Skin of body (tissue), 2 donors: ENCODE results near the gene SNX3. TPM values are rescaled to one million over a fixed set of nuclear protein-coding genes. Genes with fewer than 3 reads are reported as not detected.

Experiments used
- DNase-seq: peaks from one replicate; lab custom pipeline; 2025; lab: John Stamatoyannopoulos, UW
- total RNA-seq: library from RNA; depleted of rRNA; stranded (reverse); fragments of >200 nt; gene quantifications from one replicate; pipeline ENCODE4 v1.2.3, GENCODE V29; 2014

Gene SNX3
- total RNA-seq, 1 donor from 2014 or later = 166 TPM

DNA sequence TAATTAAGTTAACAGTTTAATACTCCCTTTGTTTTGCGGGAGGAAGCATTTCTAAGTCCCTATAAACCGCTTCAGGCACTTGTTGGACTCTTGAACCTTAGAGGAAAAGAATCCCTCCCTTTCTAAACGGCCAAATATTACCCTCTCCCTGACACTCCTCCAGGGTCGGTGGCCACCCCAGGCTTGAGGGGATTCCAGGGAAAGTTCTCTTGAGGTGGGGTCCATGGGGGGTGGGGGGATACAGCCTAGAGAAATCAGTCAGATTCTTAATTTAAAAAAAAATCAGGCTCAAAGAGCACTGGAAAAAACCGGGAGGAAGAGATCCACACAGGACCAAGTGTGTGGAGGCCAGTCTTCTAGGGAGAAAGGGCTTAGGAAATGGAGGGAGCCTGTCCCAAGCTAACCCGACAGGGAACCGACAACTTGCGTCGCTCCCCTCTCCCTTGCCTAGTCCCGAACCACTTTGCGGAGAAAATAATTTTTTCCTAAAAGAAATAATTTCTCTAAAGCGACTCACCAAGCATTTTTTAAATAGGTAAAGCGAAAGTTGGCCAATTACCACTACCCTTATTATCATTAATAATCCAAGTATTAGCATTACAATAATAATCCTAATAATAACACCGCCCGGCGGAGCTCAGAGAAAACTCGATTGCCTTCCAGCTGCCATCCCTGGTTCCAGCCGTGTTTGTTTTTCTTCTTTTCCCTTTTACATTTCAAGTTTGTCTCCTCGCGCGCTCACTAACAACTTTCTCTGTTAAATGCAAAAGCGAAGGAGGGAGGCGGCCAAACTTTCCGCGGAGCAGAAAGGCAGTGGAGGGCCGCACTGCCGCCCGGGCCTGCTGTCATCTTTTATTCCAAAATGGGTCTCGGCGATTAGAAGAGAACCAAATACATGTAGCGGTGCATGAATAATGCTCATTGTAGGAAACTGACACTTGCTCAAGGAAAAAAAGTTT, 90.2 kb downstream of the SNX3 start:
- DNase-seq = no peak

DNA sequence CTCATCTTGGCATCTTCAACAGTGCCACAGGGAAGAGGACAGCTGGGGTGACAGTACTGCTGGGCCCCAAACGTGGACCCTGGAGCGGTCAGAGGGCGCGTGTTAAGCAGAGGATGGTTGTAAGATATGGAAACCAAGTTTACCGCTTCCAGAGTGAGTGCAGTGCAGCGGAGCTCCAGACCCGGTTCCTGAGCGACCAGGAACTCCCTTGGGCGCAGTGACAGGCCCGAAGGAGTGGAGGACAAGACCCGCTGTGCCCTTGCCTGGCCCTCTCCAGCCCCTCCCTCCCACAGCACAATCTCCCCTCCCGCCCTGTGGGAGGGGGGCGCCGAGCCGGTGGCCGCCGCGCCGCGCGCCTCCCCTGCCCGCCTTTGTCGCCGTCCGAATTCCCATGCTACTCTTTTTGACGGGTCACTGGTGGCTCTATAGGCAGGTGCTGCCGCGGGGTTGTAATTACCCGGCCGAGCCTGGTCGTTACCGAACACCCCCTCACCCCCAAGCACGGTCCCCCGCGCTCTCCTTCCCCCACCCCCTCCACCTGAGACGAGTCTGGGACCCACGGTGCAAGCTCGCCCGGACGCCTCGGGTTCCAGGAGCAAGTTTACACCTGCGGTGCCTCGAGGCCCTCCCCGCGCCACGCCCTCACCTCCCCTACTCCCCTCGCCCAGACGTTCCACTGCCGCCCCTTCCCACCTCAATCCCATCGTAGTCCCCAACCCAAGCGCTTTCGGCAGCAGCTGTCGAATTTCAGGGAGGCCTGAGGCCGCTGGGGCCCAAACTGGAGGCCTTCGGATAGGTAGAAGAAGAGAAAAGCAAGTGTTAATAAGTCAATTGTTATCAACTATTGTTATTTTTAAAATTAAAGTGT, 91.1 kb downstream of the SNX3 start:
- no peak for DNase-seq

DNA sequence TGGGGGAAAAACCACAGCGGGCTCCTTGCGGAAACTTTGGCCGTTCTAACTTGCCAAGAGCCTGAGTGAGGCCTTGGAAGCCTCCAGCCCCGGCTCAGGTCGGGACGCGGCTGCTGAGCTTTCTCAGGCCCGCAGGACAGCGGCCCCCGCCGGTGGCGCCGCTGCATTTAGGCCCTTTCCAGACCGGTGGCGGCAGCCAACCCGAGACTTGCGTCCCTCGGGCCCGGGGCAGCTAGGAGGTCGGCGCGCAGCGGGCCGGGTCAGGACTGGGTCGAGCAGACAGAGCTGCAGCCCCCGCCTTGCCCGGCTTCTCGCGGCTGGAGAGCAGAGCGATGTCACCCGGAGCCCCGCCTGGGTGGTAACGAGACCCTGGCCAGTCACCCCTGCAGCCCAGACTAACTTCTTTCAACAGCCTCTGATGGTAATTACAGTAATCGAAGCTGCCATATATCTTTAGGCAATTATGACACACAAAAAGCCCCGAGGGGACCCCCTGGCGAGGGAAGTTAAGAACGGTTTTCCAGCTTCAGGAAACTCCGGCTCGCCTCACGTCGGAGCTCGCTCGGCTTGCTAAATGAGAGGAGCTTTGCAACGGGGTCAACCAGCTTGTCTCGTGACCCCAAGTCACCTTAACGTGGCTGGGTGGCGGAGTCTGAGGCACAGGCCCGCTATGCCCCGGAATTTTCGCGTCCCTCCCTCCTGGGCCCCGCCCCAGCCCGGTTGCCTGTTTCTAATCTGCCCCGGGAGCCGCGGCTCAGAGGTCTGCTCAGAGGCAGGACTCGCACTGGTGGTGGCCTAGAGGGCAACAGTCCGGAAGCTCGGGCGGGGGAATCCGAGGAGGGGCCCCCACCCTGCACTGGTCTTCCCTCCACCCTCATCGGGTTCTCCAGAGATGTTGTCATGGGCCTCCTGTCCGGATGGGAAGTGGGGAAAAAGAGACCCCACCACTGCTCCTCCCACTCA, 92.1 kb downstream of the SNX3 start:
- no peak for DNase-seq

DNA sequence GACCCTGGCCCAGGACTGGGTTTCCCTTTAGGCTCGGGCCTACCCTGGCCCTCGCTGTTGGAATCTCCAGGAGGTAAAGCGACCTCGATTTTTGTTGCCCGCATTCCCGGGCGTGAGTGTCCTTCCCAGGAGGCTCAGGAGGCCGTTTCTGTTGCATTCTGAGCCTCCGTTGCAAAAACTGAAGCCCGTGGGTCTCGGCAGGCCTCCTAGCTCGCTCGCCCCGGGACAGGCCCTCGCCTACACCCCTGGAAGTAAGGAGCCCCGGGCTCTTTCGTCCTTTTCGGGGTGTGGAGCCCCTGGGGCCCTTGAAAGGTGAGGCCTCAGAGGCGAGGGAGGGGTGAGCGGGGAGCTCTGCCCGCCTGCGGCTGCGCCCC, 92.8 kb downstream of the SNX3 start:
- DNase-seq = no peak

DNA sequence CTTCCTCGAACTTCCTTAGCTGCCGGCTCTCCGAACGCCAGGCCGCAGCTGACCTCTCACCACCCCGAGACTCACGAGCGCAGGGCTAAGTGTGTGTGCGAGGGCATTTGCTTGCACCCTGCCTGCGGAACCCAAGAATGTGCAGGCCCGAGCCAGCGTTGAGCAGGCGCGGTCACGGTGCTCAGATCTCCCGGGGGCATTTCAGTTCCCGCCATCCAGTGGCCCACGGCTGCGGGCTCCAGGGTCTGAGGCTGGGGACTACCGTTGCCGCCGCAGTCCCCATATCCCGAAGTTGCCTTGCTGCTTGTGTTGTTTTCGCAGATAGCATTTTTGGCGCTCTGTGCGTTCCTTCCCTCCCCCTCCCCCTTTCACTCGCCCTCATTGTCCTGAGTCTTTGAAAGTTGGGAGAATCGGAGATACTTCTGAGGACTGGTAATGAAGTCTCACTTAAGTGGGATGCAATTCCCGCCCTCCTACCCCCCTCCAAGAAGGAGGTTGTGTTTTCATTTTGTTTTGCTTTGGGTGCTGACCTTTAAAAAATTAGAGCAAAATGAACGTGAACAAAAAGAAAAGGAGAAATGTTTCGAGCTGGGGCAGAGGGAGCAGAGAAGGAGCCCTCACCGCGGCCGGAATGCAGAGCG, 93.3 kb downstream of the SNX3 start:
- DNase-seq = no peak

DNA sequence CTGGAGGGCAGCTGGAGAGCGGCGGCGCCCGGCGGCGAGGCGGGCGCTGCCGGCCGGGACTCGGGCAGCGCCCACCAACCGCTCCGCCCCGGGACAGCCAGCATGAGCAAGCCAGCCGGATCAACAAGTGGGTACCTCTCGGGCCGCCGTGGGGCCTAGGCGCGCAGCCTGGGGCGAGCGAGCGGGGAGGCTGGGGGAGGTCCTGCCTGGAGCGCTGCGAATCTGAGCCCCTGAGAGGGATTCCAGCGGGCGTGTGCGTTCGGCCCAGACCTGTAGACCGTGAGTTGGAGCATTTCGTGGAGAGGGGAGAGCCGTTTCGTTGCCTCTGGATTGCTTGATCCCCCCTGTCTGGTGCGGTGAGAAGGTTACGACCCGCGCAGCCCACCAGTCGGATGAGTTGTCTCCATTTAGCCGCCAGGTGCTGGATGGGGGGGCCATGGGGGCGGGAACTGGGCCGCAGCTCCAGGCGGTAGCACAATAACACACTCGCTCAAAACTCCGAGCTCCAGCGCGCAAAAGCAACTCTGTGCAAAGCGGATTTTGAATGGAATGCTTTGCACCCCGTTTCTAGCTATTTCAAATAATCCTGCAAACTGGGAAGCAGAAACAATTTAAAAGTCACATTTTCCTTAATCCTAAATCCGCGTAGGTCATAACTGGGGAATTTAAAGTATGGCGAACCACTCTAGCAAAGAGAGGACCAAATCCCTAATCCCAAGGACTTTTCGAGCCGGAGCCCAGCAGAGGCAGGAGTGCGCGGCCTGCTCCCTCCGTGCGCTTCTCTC, 94.0 kb downstream of the SNX3 start:
- DNase-seq = no peak

DNA sequence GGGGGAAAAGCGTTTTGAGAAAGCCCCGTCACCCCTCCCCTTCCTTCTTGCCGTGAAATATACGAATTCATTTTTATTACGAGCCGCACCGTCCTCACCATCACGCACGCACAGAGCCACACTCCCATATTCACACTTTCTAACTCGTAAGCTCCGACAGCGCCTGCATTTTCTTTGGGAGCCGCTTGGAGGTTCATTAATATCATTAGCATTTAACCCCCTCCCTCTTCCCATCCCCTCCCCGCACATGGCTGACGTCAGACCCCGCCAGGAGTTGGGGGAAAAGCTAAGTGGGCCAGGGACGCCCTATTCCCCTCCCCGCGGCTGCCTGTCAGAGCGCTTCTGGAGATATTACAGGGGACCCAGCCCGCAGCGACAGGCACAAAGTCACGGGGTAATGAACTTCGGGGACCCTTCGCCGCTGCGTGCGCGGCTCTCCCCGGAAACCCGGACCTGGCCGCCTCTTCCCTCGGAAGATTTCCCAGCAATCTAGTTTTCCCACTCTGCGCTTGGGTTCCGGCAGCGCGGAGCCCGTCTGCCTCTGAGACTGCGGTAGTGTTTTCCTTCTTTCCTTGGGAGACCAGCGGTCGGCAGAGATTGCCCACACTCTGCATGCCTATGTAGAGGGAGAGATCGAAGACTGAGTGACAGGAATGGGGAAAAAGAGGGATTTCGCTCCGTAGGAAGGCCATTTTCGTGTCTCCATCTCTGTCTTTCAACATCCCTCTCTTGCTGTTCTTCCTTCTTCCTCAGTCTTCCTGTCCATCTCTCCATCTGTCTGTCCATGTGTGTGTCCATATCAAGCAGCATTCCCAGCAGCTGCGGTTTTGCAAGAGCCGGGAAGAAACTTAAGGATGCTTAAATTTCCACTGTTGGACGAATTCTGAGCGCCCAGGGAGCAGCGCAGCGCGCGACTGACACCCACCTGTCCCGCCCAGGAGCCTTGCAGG, 94.9 kb downstream of the SNX3 start, which contains the start of gene NR2E1:
Gene NR2E1 (plus strand): TSS at position 309 of the 950 bp plus-strand sequence. CDS start 744 bp downstream, outside the sequence.
- DNase-seq = no peak

DNA sequence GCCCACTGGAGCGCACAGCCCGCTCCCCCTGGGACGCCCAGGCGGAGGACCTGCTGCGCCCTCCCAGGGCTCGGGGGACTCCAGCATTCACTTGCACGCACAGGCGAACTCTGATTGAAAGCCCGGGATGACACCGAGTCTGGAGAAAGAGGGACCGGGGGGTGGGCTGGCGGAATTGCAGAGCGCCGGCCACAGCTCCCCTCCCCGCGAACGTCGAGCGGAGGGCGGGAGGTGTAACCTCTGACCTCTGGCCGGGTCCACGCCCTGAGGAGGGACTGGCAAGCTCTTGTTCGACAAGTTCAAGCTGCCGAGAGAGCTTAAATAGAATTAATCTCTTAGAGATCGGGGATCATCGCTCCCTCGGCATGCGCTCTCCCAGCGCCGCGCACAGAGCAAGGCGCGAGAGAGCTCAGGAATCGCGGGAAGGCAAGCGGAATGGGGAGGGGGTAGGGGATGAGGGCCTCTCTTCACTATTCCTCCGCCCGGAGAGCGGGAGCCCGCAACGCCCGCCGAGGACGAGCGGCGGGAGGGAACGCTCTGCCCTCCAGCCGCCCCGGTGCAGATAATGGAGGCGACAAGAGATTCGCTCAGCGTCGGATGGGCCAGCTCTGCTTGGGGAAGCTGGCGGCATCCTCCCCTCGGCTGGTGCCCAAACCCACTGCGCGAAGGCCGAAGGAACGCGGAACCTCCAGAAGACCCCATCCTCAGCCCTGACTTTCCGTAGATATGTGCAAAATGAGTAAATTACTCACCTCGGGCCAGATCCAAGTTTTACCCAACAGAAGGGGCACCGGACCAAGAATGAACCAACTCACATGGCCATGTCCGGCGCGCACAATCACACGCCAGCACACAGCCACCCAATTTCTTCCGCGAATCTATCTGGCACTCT, 95.8 kb downstream of the SNX3 start:
- DNase-seq = no peak

DNA sequence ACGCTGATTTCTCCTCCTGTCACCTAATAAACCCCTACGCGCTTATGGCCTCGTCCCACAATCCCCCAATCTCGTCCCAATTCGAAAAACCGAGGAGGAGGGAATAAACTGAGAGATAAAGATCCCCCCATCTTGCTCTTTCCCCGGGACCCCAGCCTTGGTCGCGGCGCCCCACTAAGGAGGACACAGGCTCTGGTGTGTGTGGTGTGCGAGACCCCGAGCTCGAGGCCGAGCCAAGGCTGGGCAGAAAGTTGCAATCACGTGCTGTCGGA, 96.4 kb downstream of the SNX3 start:
- DNase-seq = no peak

DNA sequence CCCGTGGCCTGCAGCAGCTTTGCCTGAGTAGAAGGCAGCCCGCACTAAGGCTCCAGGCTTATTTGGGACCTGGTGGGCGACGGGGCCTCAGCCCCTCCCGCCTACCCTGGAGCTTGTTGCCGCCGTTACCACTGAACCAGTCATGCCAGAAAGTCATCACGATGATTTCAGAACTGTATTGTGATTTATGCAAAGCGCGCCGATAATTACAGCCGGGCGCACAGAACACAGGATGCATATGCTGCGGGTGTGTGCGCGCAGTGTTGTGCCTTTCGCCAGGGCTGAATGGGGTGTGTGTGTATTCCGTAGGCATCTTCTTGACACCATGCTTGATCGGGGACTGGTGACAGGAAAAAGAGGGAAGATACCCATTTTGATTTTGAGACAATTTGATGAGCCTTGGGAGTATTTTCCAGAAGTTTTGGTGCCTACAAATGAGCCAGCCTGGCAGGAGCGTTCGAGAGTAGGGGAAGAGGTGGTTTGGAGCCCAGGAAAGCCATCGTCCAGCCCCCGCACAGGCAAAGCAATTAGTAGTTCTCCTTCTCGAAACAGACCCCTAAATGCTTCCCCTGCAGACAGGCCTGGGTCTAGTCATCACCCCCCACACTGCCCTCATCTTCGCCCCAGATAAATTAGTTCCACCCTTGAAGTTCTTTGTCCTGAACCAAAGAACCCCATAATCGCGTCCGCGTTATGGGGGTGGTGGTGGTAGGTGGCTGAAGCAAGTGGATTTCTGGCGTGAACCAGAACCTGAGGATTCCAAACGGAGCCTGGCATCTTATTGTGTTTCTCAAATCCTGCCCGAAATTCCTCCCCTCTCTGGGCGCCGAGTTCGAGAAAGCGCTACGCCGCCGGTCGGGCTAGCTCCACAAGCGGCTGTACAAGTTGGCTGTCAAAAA, 96.9 kb downstream of the SNX3 start:
- DNase-seq = no peak

DNA sequence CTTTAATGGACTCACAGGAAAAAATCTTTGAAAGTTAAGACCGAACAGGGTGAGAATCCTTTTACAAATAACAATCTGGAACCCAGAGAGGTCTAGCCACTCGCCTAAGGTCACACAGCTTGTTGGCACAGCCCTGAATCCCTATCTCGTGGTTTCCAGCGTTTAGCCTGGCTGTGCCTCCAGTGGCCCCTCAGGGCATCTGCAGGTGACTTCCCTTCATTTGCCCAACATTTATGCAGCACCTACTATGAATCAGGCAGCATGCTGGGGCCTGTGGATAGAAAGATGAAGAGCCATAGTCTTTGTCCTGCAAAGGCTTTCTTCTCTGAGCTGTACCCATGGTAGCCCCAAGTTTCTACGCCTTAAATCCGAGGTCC, 97.6 kb downstream of the SNX3 start:
- DNase-seq = no peak

DNA sequence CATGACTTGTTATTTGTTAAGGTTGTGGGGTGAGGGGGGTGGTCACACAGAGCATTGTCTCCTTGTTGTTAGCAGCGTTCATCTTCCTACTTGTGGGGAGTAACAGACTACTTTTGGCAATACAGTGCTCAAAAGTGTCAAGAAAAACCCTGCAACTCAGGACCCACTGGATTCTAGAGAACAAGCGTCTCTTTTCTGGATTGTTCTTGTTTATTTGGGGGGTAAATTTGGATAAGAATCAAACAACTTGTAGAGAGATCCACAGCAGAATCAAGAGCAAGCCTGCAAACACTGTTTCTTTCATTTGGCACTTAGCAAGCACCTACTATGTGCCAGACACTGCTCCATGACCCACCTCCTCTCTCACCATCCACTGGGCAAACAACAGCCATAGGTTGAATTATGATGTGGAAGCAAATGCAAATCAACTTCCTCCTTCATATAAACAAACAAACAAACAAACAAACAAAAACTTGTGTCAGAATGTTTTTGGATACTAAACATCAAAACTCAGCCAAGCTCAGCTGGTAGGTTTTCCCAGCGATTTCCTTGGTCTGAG, 99.0 kb downstream of the SNX3 start:
- no peak for DNase-seq
